SK-N-SH treated with all-trans-retinoic acid at 6 μM for 48 hours (cell line): ENCODE results near the gene ATP6V1F.

Source experiments
- ATAC-seq: fragments of 200-7000 bp; cut with Tn5 transposase; 3 replicates; pipeline ENCODE4 v1.9.1; 2020; ENCODE audit warnings: mild to moderate bottlenecking, moderate library complexity
- ARNTL ChIP-seq: fragments of 450-650 bp; formaldehyde crosslinking; IDR thresholded peaks from 2 replicates; pipeline ENCODE4 v1.5.0; 2020; ENCODE audit warnings: low read depth, mild to moderate bottlenecking, moderate library complexity, borderline replicate concordance
- BACH2 ChIP-seq: fragments of 250-450 bp; sonication (Bioruptor Pico); IDR thresholded peaks from 2 replicates; pipeline ENCODE4 v1.9.0; 2021; ENCODE audit warnings: mild to moderate bottlenecking, borderline replicate concordance
- CREB5 ChIP-seq: fragments of 250-450 bp; sonication (Bioruptor Pico); IDR thresholded peaks from 2 replicates; pipeline ENCODE4 v1.5.1; 2020; ENCODE audit warnings: low read depth, mild to moderate bottlenecking, moderate library complexity
- CSDC2 ChIP-seq: fragments of 250-450 bp; sonication (Bioruptor Pico); IDR thresholded peaks from 2 replicates; pipeline ENCODE4 v1.5.0; 2020; ENCODE audit warnings: mild to moderate bottlenecking, moderate library complexity
- CSRNP3 ChIP-seq: fragments of 250-450 bp; sonication (Bioruptor Pico); IDR thresholded peaks from 2 replicates; pipeline ENCODE4 v1.5.1; 2021; ENCODE audit warnings: mild to moderate bottlenecking, moderate library complexity
- ESRRG ChIP-seq: fragments of 250-450 bp; sonication (Bioruptor Pico); IDR thresholded peaks from 2 replicates; pipeline ENCODE4 v1.6.1; 2021; ENCODE audit warnings: mild to moderate bottlenecking
- GLIS3 ChIP-seq: fragments of 250-450 bp; sonication (Bioruptor Pico); IDR thresholded peaks from 2 replicates; pipeline ENCODE4 v1.5.0; 2020; ENCODE audit warnings: mild to moderate bottlenecking, moderate library complexity
- ISL1 ChIP-seq: fragments of 250-450 bp; sonication (Bioruptor Pico); IDR thresholded peaks from 2 replicates; pipeline ENCODE4 v2.1.2; 2022; ENCODE audit warnings: mild to moderate bottlenecking, moderate library complexity
- POU6F1 ChIP-seq: fragments of 250-450 bp; sonication (Bioruptor Pico); IDR thresholded peaks from 2 replicates; pipeline ENCODE4 v1.8.0; 2021; ENCODE audit warnings: low read depth, mild to moderate bottlenecking, moderate library complexity, borderline replicate concordance
- PPARA ChIP-seq: fragments of 250-450 bp; sonication (Bioruptor Pico); IDR thresholded peaks from 2 replicates; pipeline ENCODE4 v1.5.0; 2020; ENCODE audit warnings: mild to moderate bottlenecking, borderline replicate concordance
- RARB ChIP-seq: fragments of 250-450 bp; sonication (Bioruptor Pico); IDR thresholded peaks from 2 replicates; pipeline ENCODE4 v1.8.0; 2021; ENCODE audit warnings: mild to moderate bottlenecking, moderate library complexity
- SNAI2 ChIP-seq: fragments of 250-450 bp; sonication (Bioruptor Pico); IDR thresholded peaks from 2 replicates; pipeline ENCODE4 v1.5.0; 2020; ENCODE audit warnings: mild to moderate bottlenecking, moderate library complexity
- TCF4 ChIP-seq: fragments of 250-450 bp; sonication (Bioruptor Pico); IDR thresholded peaks from 2 replicates; pipeline ENCODE4 v1.8.0; 2021; ENCODE audit warnings: mild to moderate bottlenecking, moderate library complexity, borderline replicate concordance
- TOX ChIP-seq: fragments of 250-450 bp; sonication (Bioruptor Pico); IDR thresholded peaks from 2 replicates; pipeline ENCODE4 v1.8.0; 2021; ENCODE audit warnings: mild to moderate bottlenecking, moderate library complexity, borderline replicate concordance
- TSHZ2 ChIP-seq: fragments of 250-450 bp; sonication (Bioruptor Pico); IDR thresholded peaks from 2 replicates; pipeline ENCODE4 v1.5.0; 2020; ENCODE audit warnings: mild to moderate bottlenecking, moderate library complexity
- ZC3H10 ChIP-seq: fragments of 250-450 bp; sonication (Bioruptor Pico); IDR thresholded peaks from 2 replicates; pipeline ENCODE4 v1.5.1; 2021; ENCODE audit warnings: mild to moderate bottlenecking, moderate library complexity
- ZFP3 ChIP-seq: fragments of 250-450 bp; sonication (Bioruptor Pico); IDR thresholded peaks from 2 replicates; pipeline ENCODE4 v1.5.0; 2020; ENCODE audit warnings: mild to moderate bottlenecking, moderate library complexity
- ZFP30 ChIP-seq: fragments of 450-650 bp; formaldehyde crosslinking; IDR thresholded peaks from 2 replicates; pipeline ENCODE4 v1.5.0; 2022; ENCODE audit warnings: mild to moderate bottlenecking, moderate library complexity
- ZNF565 ChIP-seq: fragments of 450-650 bp; formaldehyde crosslinking; conservative IDR thresholded peaks from 2 replicates; pipeline ENCODE4 v1.5.0; 2020; ENCODE audit warnings: low read depth, mild to moderate bottlenecking, moderate library complexity
- ZNF70 ChIP-seq: fragments of 450-650 bp; formaldehyde crosslinking; IDR thresholded peaks from 2 replicates; pipeline ENCODE4 v1.5.0; 2020; ENCODE audit warnings: mild to moderate bottlenecking, moderate library complexity
- ZNF8 ChIP-seq: fragments of 450-650 bp; formaldehyde crosslinking; IDR thresholded peaks from 2 replicates; pipeline ENCODE4 v1.5.0; 2020; ENCODE audit warnings: mild to moderate bottlenecking, moderate library complexity

ATP6V1F gene

GRCh38 chr7:128848289-128849155 is 14.1 kb upstream of the ATP6V1F start:
- TF ChIP-seq CREB5 (CRISPR knock-in tag) (no peak), ZFP3 (no peak), ZNF565 (CRISPR knock-in tag) (no peak), CSRNP3 (no peak), CSDC2 (no peak), ARNTL (CRISPR knock-in tag) (no peak), GLIS3 (CRISPR knock-in tag) (no peak), TOX (no peak), ZC3H10 (CRISPR knock-in tag) (no peak), ZNF8 (CRISPR knock-in tag) (no peak), ZFP30 (CRISPR knock-in tag) (no peak)
- TF ChIP-seq, all 23 proteins: peak for 0
- ATAC-seq: no peak

- TF ChIP-seq ESRRG (CRISPR knock-in tag) (no peak), SNAI2 (CRISPR knock-in tag) (no peak), ZNF8 (CRISPR knock-in tag) (no peak), ZFP3 (no peak), TCF4 (CRISPR knock-in tag) (no peak), ARNTL (CRISPR knock-in tag) (no peak), TSHZ2 (CRISPR knock-in tag) (no peak), ZC3H10 (CRISPR knock-in tag) (no peak), ZNF565 (CRISPR knock-in tag) (no peak), BACH2 (CRISPR knock-in tag) (no peak), TOX (no peak), ZNF70 (CRISPR knock-in tag) (no peak), PPARA (no peak), GLIS3 (CRISPR knock-in tag) (no peak)
- ATAC-seq: no peak
Observed at GRCh38 chr7:128849156-128849515, 13.5 kb upstream of the ATP6V1F start.

GRCh38 chr7:128849804-128850490 is 12.7 kb upstream of the ATP6V1F start:
- no peak for ATAC-seq
- TF ChIP-seq CSRNP3 (no peak), ZNF70 (CRISPR knock-in tag) (no peak), ISL1 (no peak), ESRRG (CRISPR knock-in tag) (no peak), RARB (CRISPR knock-in tag) (no peak), CSDC2 (no peak), POU6F1 (no peak), SNAI2 (CRISPR knock-in tag) (no peak), TCF4 (CRISPR knock-in tag) (no peak), ZFP3 (no peak), ZNF565 (CRISPR knock-in tag) (no peak), BACH2 (CRISPR knock-in tag) (no peak)
- TF ChIP-seq, all 23 proteins: peak for 0
